Measurements from ENCODE around the gene TPSD1. TPM values are rescaled to one million over a fixed set of nuclear protein-coding genes. Genes with fewer than 3 reads are reported as not detected.

TPSD1 gene
- total RNA-seq, 1 donor from 2014 or later: not detected

GRCh38 chr16:1275791-1276579, 20.1 kb downstream of the TPSD1 start:
- H3K27me3 ChIP-seq (ENCODE audit: insufficient read depth, low read length): peaks cover 9% of the 10 kb centered on the region
- no peaks in the 10 kb centered on the region for H3K4me1 Mint-ChIP-seq (ENCODE audit: low read depth, unreplicated experiment)
- peaks cover 3% of the 10 kb centered on the region for H3K36me3 Mint-ChIP-seq (ENCODE audit: low read depth, unreplicated experiment)
- H3K4me1 ChIP-seq (ENCODE audit: insufficient read depth, low read length): no peaks in the 10 kb centered on the region
- H3K36me3 ChIP-seq (ENCODE audit: insufficient read depth, low read length): no peaks in the 10 kb centered on the region
- peaks cover 31% of the 10 kb centered on the region for H3K27me3 Mint-ChIP-seq (ENCODE audit: low read depth, unreplicated experiment)
- H3K27ac ChIP-seq (ENCODE audit: low read depth, low read length): no peak overlapping the region
- DNase-seq (ENCODE audit: low read depth) (no peak), FAIRE-seq (no peak)
- no peak overlapping the region for H2AFZ ChIP-seq (ENCODE audit: low read depth, low read length)
- no peak overlapping the region for H3K4me2 ChIP-seq (ENCODE audit: low read length)
- no peaks in the 10 kb centered on the region for H3K9me3 ChIP-seq (ENCODE audit: insufficient read depth, low read depth, low read length)
- no peak overlapping the region for H3K9ac ChIP-seq (ENCODE audit: low read length)
- H4K20me1 ChIP-seq (ENCODE audit: insufficient read depth, low read length): no peaks in the 10 kb centered on the region
- no peak overlapping the region for H3K4me3 Mint-ChIP-seq (ENCODE audit: unreplicated experiment)
- H3K9me3 Mint-ChIP-seq (ENCODE audit: unreplicated experiment): peaks cover 3% of the 10 kb centered on the region
- no peak overlapping the region for H3K4me3 ChIP-seq (ENCODE audit: insufficient read depth, low read depth, low read length)
- no peak overlapping the region for H3K27ac Mint-ChIP-seq (ENCODE audit: unreplicated experiment)
- no peak for TF ChIP-seq CTCF (IDR thresholded peaks at IDR 0.05; ENCODE audit: insufficient read depth, low read depth, low read length)
- no peak for TF ChIP-seq EZH2 (IDR thresholded peaks at IDR 0.05; ENCODE audit: insufficient read depth, low read length)
- H3K79me2 ChIP-seq (ENCODE audit: insufficient read depth, low read length): no peaks in the 10 kb centered on the region

GRCh38 chr16:1276580-1276878, 20.7 kb downstream of the TPSD1 start:
- no peak for FAIRE-seq
- no peaks in the 10 kb centered on the region for H3K4me1 Mint-ChIP-seq (ENCODE audit: low read depth, unreplicated experiment)

GRCh38 chr16:1277151-1277598, 21.3 kb downstream of the TPSD1 start:
- H3K4me2 ChIP-seq (ENCODE audit: low read length): no peak overlapping the region
- H3K4me3 ChIP-seq (ENCODE audit: insufficient read depth, low read depth, low read length): no peak overlapping the region
- peaks cover 3% of the 10 kb centered on the region for H3K36me3 Mint-ChIP-seq (ENCODE audit: low read depth, unreplicated experiment)
- TF ChIP-seq CTCF (IDR thresholded peaks at IDR 0.05; ENCODE audit: insufficient read depth, low read depth, low read length): no peak
- TF ChIP-seq EZH2 (IDR thresholded peaks at IDR 0.05; ENCODE audit: insufficient read depth, low read length): no peak
- H3K27me3 Mint-ChIP-seq (ENCODE audit: low read depth, unreplicated experiment): peaks cover 38% of the 10 kb centered on the region
- H3K27ac Mint-ChIP-seq (ENCODE audit: unreplicated experiment): no peak overlapping the region
- H3K36me3 ChIP-seq (ENCODE audit: insufficient read depth, low read length): no peaks in the 10 kb centered on the region
- H3K4me1 Mint-ChIP-seq (ENCODE audit: low read depth, unreplicated experiment): no peaks in the 10 kb centered on the region
- DNase-seq (ENCODE audit: low read depth): no peak
- no peaks in the 10 kb centered on the region for H3K9me3 ChIP-seq (ENCODE audit: insufficient read depth, low read depth, low read length)
- no peak overlapping the region for H2AFZ ChIP-seq (ENCODE audit: low read depth, low read length)
- no peaks in the 10 kb centered on the region for H3K79me2 ChIP-seq (ENCODE audit: insufficient read depth, low read length)
- H3K27ac ChIP-seq (ENCODE audit: low read depth, low read length): no peak overlapping the region
- peaks cover 3% of the 10 kb centered on the region for H3K9me3 Mint-ChIP-seq (ENCODE audit: unreplicated experiment)
- no peaks in the 10 kb centered on the region for H4K20me1 ChIP-seq (ENCODE audit: insufficient read depth, low read length)
- H3K27me3 ChIP-seq (ENCODE audit: insufficient read depth, low read length): peaks cover 9% of the 10 kb centered on the region
- no peak for FAIRE-seq
- H3K9ac ChIP-seq (ENCODE audit: low read length): no peak overlapping the region
- H3K4me1 ChIP-seq (ENCODE audit: insufficient read depth, low read length): no peaks in the 10 kb centered on the region
- no peak overlapping the region for H3K4me3 Mint-ChIP-seq (ENCODE audit: unreplicated experiment)

More at GRCh38 chr16:1276580-1276878, 20.7 kb downstream of the TPSD1 start:
- no peaks in the 10 kb centered on the region for H4K20me1 ChIP-seq (ENCODE audit: insufficient read depth, low read length)
- H3K27me3 ChIP-seq (ENCODE audit: insufficient read depth, low read length): peaks cover 9% of the 10 kb centered on the region
- no peak overlapping the region for H3K4me3 Mint-ChIP-seq (ENCODE audit: unreplicated experiment)
- H2AFZ ChIP-seq (ENCODE audit: low read depth, low read length): no peak overlapping the region
- H3K4me2 ChIP-seq (ENCODE audit: low read length): no peak overlapping the region
- no peak overlapping the region for H3K27ac Mint-ChIP-seq (ENCODE audit: unreplicated experiment)
- no peaks in the 10 kb centered on the region for H3K4me1 ChIP-seq (ENCODE audit: insufficient read depth, low read length)
- H3K79me2 ChIP-seq (ENCODE audit: insufficient read depth, low read length): no peaks in the 10 kb centered on the region
- peaks cover 3% of the 10 kb centered on the region for H3K9me3 Mint-ChIP-seq (ENCODE audit: unreplicated experiment)
- H3K4me3 ChIP-seq (ENCODE audit: insufficient read depth, low read depth, low read length): no peak overlapping the region
- H3K9ac ChIP-seq (ENCODE audit: low read length): no peak overlapping the region
- H3K27me3 Mint-ChIP-seq (ENCODE audit: low read depth, unreplicated experiment): peaks cover 35% of the 10 kb centered on the region
- peaks cover 3% of the 10 kb centered on the region for H3K36me3 Mint-ChIP-seq (ENCODE audit: low read depth, unreplicated experiment)
- DNase-seq (ENCODE audit: low read depth): no peak
- H3K36me3 ChIP-seq (ENCODE audit: insufficient read depth, low read length): no peaks in the 10 kb centered on the region
- no peak for TF ChIP-seq EZH2 (IDR thresholded peaks at IDR 0.05; ENCODE audit: insufficient read depth, low read length)
- H3K27ac ChIP-seq (ENCODE audit: low read depth, low read length): no peak overlapping the region
- no peaks in the 10 kb centered on the region for H3K9me3 ChIP-seq (ENCODE audit: insufficient read depth, low read depth, low read length)

Measured in astrocyte (in vitro differentiated cells and primary cell).